IMR-90 (cell line): ENCODE results near the gene PHACTR2. TPM values are rescaled to one million over a fixed set of nuclear protein-coding genes. Genes with fewer than 3 reads are reported as not detected.
A peak's percentile ranks its signal among the peaks of the same experiment; 100 is the strongest.

Experiments used
- ATAC-seq: fragments of 200-7000 bp; cut with Tn5 transposase; 2 replicates; pipeline ENCODE4 v1.9.1; 2020; ENCODE audit warnings: low read depth, mild to moderate bottlenecking, moderate library complexity
- BruUV-seq: library from RNA; stranded (reverse); fragments of 400-500 nt; replicated peaks from 2 replicates; lab custom pipeline; 2021; lab: Mats Ljungman, UMichigan
- CTCF ChIA-PET: fragments of 300-600 bp; formaldehyde crosslinking; extraction: SDS; loops from one replicate; lab custom pipeline; 2021; ENCODE audit warnings: antibody characterized with exemption; lab: Yijun Ruan, JAX
- POLR2A ChIA-PET: fragments of 300-600 bp; sonication (Branson Sonifier 250); formaldehyde crosslinking; loops from one replicate; lab custom pipeline; 2022; ENCODE audit warnings: antibody characterized with exemption; ENCODE audit not compliant: unreplicated experiment; lab: Charles Lee
- DNase-seq: peaks from one replicate; pipeline ENCODE4 v3.0.0; 2013
- H2AFZ ChIP-seq: replicated peaks from 2 replicates; pipeline ENCODE3; 2013; ENCODE audit warnings: low read length, mild to moderate bottlenecking; ENCODE audit not compliant: poor library complexity
- H2AK5ac ChIP-seq: 2 replicates; pipeline ENCODE4 v1.6.1; 2013; ENCODE audit warnings: low read depth, low read length, inconsistent platforms
- H2AK9ac ChIP-seq: replicated peaks from 2 replicates; pipeline ENCODE3; 2013; ENCODE audit warnings: mild to moderate bottlenecking, low read depth, low read length, moderate library complexity; ENCODE audit not compliant: poor library complexity
- H2BK120ac ChIP-seq: 2 replicates; pipeline ENCODE4 v1.6.1; 2013; ENCODE audit warnings: low read depth, low read length, inconsistent platforms
- H2BK15ac ChIP-seq: 3 replicates; pipeline ENCODE4 v1.6.1; 2013; ENCODE audit warnings: low read depth, low read length, inconsistent platforms
- H2BK20ac ChIP-seq: 2 replicates; pipeline ENCODE4 v1.6.1; 2013; ENCODE audit warnings: low read depth, mild to moderate bottlenecking, inconsistent platforms, low read length, moderate library complexity
- H2BK5ac ChIP-seq: 2 replicates; pipeline ENCODE4 v1.6.1; 2013; ENCODE audit warnings: mild to moderate bottlenecking, low read depth, low read length, inconsistent platforms; ENCODE audit not compliant: poor library complexity, severe bottlenecking
- H3K14ac ChIP-seq: replicated peaks from 2 replicates; pipeline ENCODE4 v1.6.1; 2013; ENCODE audit warnings: low read depth, low read length, inconsistent platforms
- H3K18ac ChIP-seq: 2 replicates; pipeline ENCODE4 v1.6.1; 2013; ENCODE audit warnings: low read depth, low read length, control low read depth
- H3K23ac ChIP-seq: 2 replicates; pipeline ENCODE4 v1.6.1; 2013; ENCODE audit warnings: low read depth, low read length, inconsistent platforms
- H3K27ac ChIP-seq: 2 replicates; pipeline ENCODE4 v1.5.1; 2013; ENCODE audit warnings: mild to moderate bottlenecking, control low read depth, low read length; ENCODE audit not compliant: insufficient read depth
- H3K27me3 ChIP-seq: 2 replicates; pipeline ENCODE4 v1.6.1; 2013; ENCODE audit warnings: low read length; ENCODE audit not compliant: control insufficient read depth, insufficient read depth
- H3K36me3 ChIP-seq: 2 replicates; pipeline ENCODE4 v1.6.1; 2013; ENCODE audit warnings: low read length, mixed read lengths; ENCODE audit not compliant: control insufficient read depth, insufficient read depth
- H3K4ac ChIP-seq: 2 replicates; pipeline ENCODE4 v1.6.1; 2013; ENCODE audit warnings: low read depth, low read length, inconsistent platforms
- H3K4me1 ChIP-seq: 2 replicates; pipeline ENCODE4 v1.6.1; 2013; ENCODE audit warnings: low read length, mixed read lengths; ENCODE audit not compliant: control insufficient read depth, insufficient read depth
- H3K4me2 ChIP-seq: 2 replicates; pipeline ENCODE4 v1.6.1; 2013; ENCODE audit warnings: low read depth, mild to moderate bottlenecking, control low read depth, low read length, moderate library complexity
- H3K4me3 ChIP-seq: 2 replicates; pipeline ENCODE4 v1.5.1; 2013; ENCODE audit warnings: low read depth, mild to moderate bottlenecking, control low read depth, low read length, moderate library complexity; ENCODE audit not compliant: insufficient read depth
- H3K56ac ChIP-seq: 2 replicates; pipeline ENCODE4 v1.6.1; 2013; ENCODE audit warnings: low read length, inconsistent platforms; ENCODE audit not compliant: insufficient read depth; ENCODE audit errors: extremely low read depth
- H3K79me1 ChIP-seq, 2 experiments: 2 replicates each; pipeline ENCODE4 v1.6.1; 2013; ENCODE audit warnings: low read length in 2 of 2, inconsistent platforms in 1 of 2, low read depth in 1 of 2
- H3K9ac ChIP-seq: 2 replicates; pipeline ENCODE4 v1.6.1; 2013; ENCODE audit warnings: low read depth, low read length, control low read depth
- H3K9me1 ChIP-seq: 2 replicates; pipeline ENCODE4 v1.6.1; 2013; ENCODE audit warnings: low read length, inconsistent platforms; ENCODE audit not compliant: insufficient read depth
- H3K9me3 ChIP-seq: 2 replicates; pipeline ENCODE4 v1.6.1; 2013; ENCODE audit warnings: low read length; ENCODE audit not compliant: control insufficient read depth, insufficient read depth
- H4K20me1 ChIP-seq: 2 replicates; pipeline ENCODE4 v1.6.1; 2013; ENCODE audit warnings: low read length, inconsistent platforms; ENCODE audit not compliant: insufficient read depth
- H4K5ac ChIP-seq: 2 replicates; pipeline ENCODE4 v1.6.1; 2013; ENCODE audit warnings: mild to moderate bottlenecking, low read depth, low read length, control low read depth
- H4K8ac ChIP-seq, 2 experiments: 2 replicates each; pipeline ENCODE4 v1.6.1; 2013; ENCODE audit warnings: low read depth in 2 of 2, low read length in 2 of 2, control low read depth in 1 of 2, inconsistent platforms in 1 of 2
- H4K91ac ChIP-seq: 2 replicates; pipeline ENCODE4 v1.6.1; 2013; ENCODE audit warnings: low read depth, low read length, inconsistent platforms; ENCODE audit not compliant: insufficient read depth
- BHLHE40 ChIP-seq: fragments of 150-350 bp; IDR thresholded peaks from 2 replicates; pipeline ENCODE4 v1.6.1; 2016; ENCODE audit warnings: mild to moderate bottlenecking, low read depth, low read length
- CEBPB ChIP-seq: IDR thresholded peaks from 2 replicates; pipeline ENCODE4 v1.6.1; 2012; ENCODE audit warnings: low read depth, low read length, improper control_type of control experiment
- CTCF ChIP-seq: conservative IDR thresholded peaks from 2 replicates; pipeline ENCODE4 v1.5.1; 2012; ENCODE audit warnings: mild to moderate bottlenecking, low read depth, low read length, improper control_type of control experiment
- ELK1 ChIP-seq: fragments of 150-350 bp; IDR thresholded peaks from 2 replicates; pipeline ENCODE4 v1.6.1; 2016; ENCODE audit warnings: low read depth, mild to moderate bottlenecking, low read length, moderate library complexity, borderline replicate concordance
- MAZ ChIP-seq: IDR thresholded peaks from 2 replicates; pipeline ENCODE4 v1.6.1; 2012; ENCODE audit warnings: low read depth, mild to moderate bottlenecking, low read length, improper control_type of control experiment, moderate library complexity, borderline replicate concordance
- MXI1 ChIP-seq: IDR thresholded peaks from 2 replicates; pipeline ENCODE4 v1.6.1; 2012; ENCODE audit warnings: low read depth, mild to moderate bottlenecking, low read length, moderate library complexity, borderline replicate concordance
- NFE2L2 ChIP-seq: fragments of 150-350 bp; IDR thresholded peaks from 2 replicates; pipeline ENCODE4 v1.6.1; 2016; ENCODE audit warnings: low read depth, mild to moderate bottlenecking, low read length
- POLR2A ChIP-seq: IDR thresholded peaks from 2 replicates; pipeline ENCODE4 v1.6.1; 2012; ENCODE audit warnings: mild to moderate bottlenecking, low read depth, low read length
- RAD21 ChIP-seq: IDR thresholded peaks from 2 replicates; pipeline ENCODE4 v1.6.1; 2012; ENCODE audit warnings: low read length, improper control_type of control experiment
- RCOR1 ChIP-seq: IDR thresholded peaks from 2 replicates; pipeline ENCODE4 v1.6.1; 2012; ENCODE audit warnings: mild to moderate bottlenecking, low read length, improper control_type of control experiment; ENCODE audit not compliant: insufficient replicate concordance
- RFX5 ChIP-seq: IDR thresholded peaks from 2 replicates; pipeline ENCODE4 v1.8.0; 2012; ENCODE audit warnings: low read depth, mild to moderate bottlenecking, low read length, moderate library complexity
- SMC3 ChIP-seq: fragments of 150-350 bp; IDR thresholded peaks from 2 replicates; pipeline ENCODE4 v1.6.1; 2016; ENCODE audit warnings: low read depth, mild to moderate bottlenecking, antibody characterized with exemption, low read length, moderate library complexity
- USF2 ChIP-seq: fragments of 150-350 bp; IDR thresholded peaks from 2 replicates; pipeline ENCODE4 v1.6.1; 2017; ENCODE audit warnings: mild to moderate bottlenecking, antibody characterized with exemption, low read length, low read depth
- WGBS, 2 experiments: methylation state at CpG; one replicate each; pipeline versions ENCODE4 v1.1.5 to v1.1.7; 2013; ENCODE audit warnings: missing lambda C conversion rate in 2 of 2; ENCODE audit not compliant: insufficient read length in 1 of 2; ENCODE audit errors: extremely low coverage in 2 of 2; 5-methylcytosine and 5-hydroxymethylcytosine counted together
- dilution Hi-C: fragments of 300-500 bp; cut with HindIII; formaldehyde crosslinking; loops from one replicate; pipeline ENCODE4 v1.14.3; 2018; ENCODE audit warnings: low sequenced_read_pairs; ENCODE audit not compliant: unreplicated experiment
- in situ Hi-C: fragments of 300-500 bp; cut with MboI; formaldehyde crosslinking; loops from 3 replicates; pipeline ENCODE4 v1.14.3; 2019; ENCODE audit warnings: low sequenced_read_pairs, inconsistent platforms, mixed read lengths
- intact Hi-C: fragments of 100-400 bp; cut with micrococcal nuclease; formaldehyde crosslinking; loops from 2 replicates; pipeline ENCODE4 v1.10.0; 2022
- polyA plus RNA-seq, 3 experiments: library from polyadenylated mRNA; depleted of rRNA; stranded (reverse); fragments of >200 nt; gene quantifications; 2 replicates each; pipeline ENCODE4 v1.2.3, GENCODE V29; 2012; ENCODE audit warnings: low replicate concordance in 1 of 3
- total RNA-seq: library from RNA; depleted of rRNA; stranded (reverse); fragments of >200 nt; gene quantifications from 2 replicates; pipeline ENCODE4 v1.2.3, GENCODE V29; 2012

Gene PHACTR2
- total and polyA plus RNA-seq, 2 of the 4 experiments (the other 2 are of a cell fraction), result 14.5 to 74.2 TPM

- Histone ChIP-seq H2BK120ac (peak overlapping the region; percentile 89), H3K27ac (peak overlapping the region; percentile 88), H3K36me3 (no peaks in the 10 kb centered on the region), H3K79me1 (peaks cover 32 to 70% of the 10 kb centered on the region in 2 experiments), H2BK20ac (peak overlapping the region; percentile 83), H3K27me3 (no peaks in the 10 kb centered on the region), H3K9me3 (no peaks in the 10 kb centered on the region), H3K9me1 (peaks cover 19% of the 10 kb centered on the region), H3K4me2 (peak overlapping the region; percentile 73), H3K14ac (peak overlapping the region; percentile 82), H2BK15ac (peak overlapping the region; percentile 89; the same call in 2 of the 3 replicates), H3K4ac (peak overlapping the region; percentile 78), H3K4me1 (peaks cover 29% of the 10 kb centered on the region), H4K5ac (peak overlapping the region; percentile 99), H4K8ac (peak overlapping the region; percentile 84 to 87), H4K20me1 (no peaks in the 10 kb centered on the region), H2AK5ac (peak overlapping the region; percentile 88), H3K56ac (peak overlapping the region; percentile 84; the same call in 1 of the 2 replicates), H3K4me3 (peak overlapping the region; percentile 12; the same call in 1 of the 2 replicates), H3K9ac (peak overlapping the region; percentile 82), H2AK9ac (peak overlapping the region; percentile 6), H2BK5ac (peak overlapping the region; percentile 97), H4K91ac (peak overlapping the region; percentile 76), H3K23ac (peak overlapping the region; percentile 93), H2AFZ (peak overlapping the region; percentile 39), H3K18ac (peak overlapping the region; percentile 97)
- 86% methylated on average over 4 of the region's 12 CpGs; no CpG with 5 or more reads in 1 of the 2 experiments for WGBS, 2 experiments
- in situ Hi-C loops (no loop called here), intact Hi-C loops (loop anchor here (5.0 kb wide), 1 partner anchor 49 kb away; no protein-coding TSS in a partner anchor), dilution Hi-C loops (no loop called here)
- DNase-seq, result no peak
- CTCF ChIA-PET, result no interaction called here
- POLR2A ChIA-PET, result no interaction called here
- no TSS peak for BruUV-seq
- ATAC-seq, result no peak
- TF ChIP-seq RFX5 (no peak), BHLHE40 (no peak), RCOR1 (no peak), RAD21 (no peak), SMC3 (no peak), MXI1 (no peak), NFE2L2 (no peak), MAZ (no peak), CTCF (no peak), POLR2A (no peak), USF2 (no peak), CEBPB (no peak), ELK1 (no peak)
These were observed 68.7 kb downstream of the PHACTR2 start for GRCh38 chr6:143746202-143747119.
